Keratinocyte (primary cell): Measurements from ENCODE around the gene BUB1. TPM values are rescaled to one million over a fixed set of nuclear protein-coding genes. Genes with fewer than 3 reads are reported as not detected.

Experiments used
- DNase-seq: peaks from one replicate; pipeline ENCODE4 v3.0.0-alpha.2; 2011; ENCODE audit warnings: low read depth, missing footprints, low spot score
- FAIRE-seq: peaks from 2 replicates; lab custom pipeline; 2011; peaks lifted over from hg19 to GRCh38; lab: Jason Lieb, UNC
- H2AFZ ChIP-seq: 2 replicates; pipeline ENCODE4 v1.6.0; 2012; ENCODE audit warnings: low read length, control low read depth, inconsistent platforms; ENCODE audit not compliant: control insufficient read depth
- H3K27ac ChIP-seq: 2 replicates; pipeline ENCODE4 v1.5.1; 2011; ENCODE audit warnings: low read length; ENCODE audit not compliant: control insufficient read depth, insufficient read depth
- H3K27me3 ChIP-seq: 3 replicates; pipeline ENCODE4 v1.6.0; 2011; ENCODE audit warnings: low read length; ENCODE audit not compliant: control insufficient read depth, insufficient read depth; ENCODE audit errors: extremely low read depth
- H3K36me3 ChIP-seq, 2 experiments: 2 replicates in 1 of 2; 3 replicates in 1 of 2; pipeline ENCODE4 v1.5.1; 2011; ENCODE audit warnings: low read length in 2 of 2, mild to moderate bottlenecking in 1 of 2; ENCODE audit not compliant: control insufficient read depth in 2 of 2, insufficient read depth in 2 of 2; ENCODE audit errors: extremely low read depth in 1 of 2
- H3K4me1 ChIP-seq: 3 replicates; pipeline ENCODE4 v1.5.1; 2011; ENCODE audit warnings: low read length; ENCODE audit not compliant: control insufficient read depth, insufficient read depth; ENCODE audit errors: extremely low read depth
- H3K4me2 ChIP-seq: 3 replicates; pipeline ENCODE4 v1.6.0; 2011; ENCODE audit warnings: low read depth, low read length; ENCODE audit not compliant: control insufficient read depth, insufficient read depth; ENCODE audit errors: extremely low read depth
- H3K4me3 ChIP-seq, 3 experiments: fragments of 200-600 bp in 1 of 3; sonication (generic) in 1 of 3; 2 replicates in 2 of 3; 3 replicates in 1 of 3; pipeline ENCODE4 v1.5.1; 2011 to 2016; ENCODE audit warnings: low read length in 3 of 3, mild to moderate bottlenecking in 3 of 3, control low read depth in 2 of 3, inconsistent platforms in 1 of 3, low read depth in 1 of 3, mixed read lengths in 1 of 3, mixed run types in 1 of 3, moderate library complexity in 1 of 3; ENCODE audit not compliant: control insufficient read depth in 2 of 3, insufficient read depth in 2 of 3; ENCODE audit errors: extremely low read depth in 1 of 3
- H3K79me2 ChIP-seq: 2 replicates; pipeline ENCODE4 v1.6.0; 2012; ENCODE audit warnings: low read length; ENCODE audit not compliant: control insufficient read depth, insufficient read depth
- H3K9ac ChIP-seq: 3 replicates; pipeline ENCODE4 v1.6.0; 2011; ENCODE audit warnings: low read length; ENCODE audit not compliant: control insufficient read depth, insufficient read depth; ENCODE audit errors: extremely low read depth
- H3K9me1 ChIP-seq: 3 replicates; pipeline ENCODE4 v1.6.0; 2011; ENCODE audit warnings: low read length; ENCODE audit not compliant: control insufficient read depth, insufficient read depth; ENCODE audit errors: extremely low read depth
- H3K9me3 ChIP-seq: 2 replicates; pipeline ENCODE4 v1.5.1; 2012; ENCODE audit warnings: low read depth, low read length; ENCODE audit not compliant: control insufficient read depth
- H4K20me1 ChIP-seq: 3 replicates; pipeline ENCODE4 v1.6.0; 2011; ENCODE audit warnings: low read length; ENCODE audit not compliant: control insufficient read depth, insufficient read depth; ENCODE audit errors: extremely low read depth
- CTCF ChIP-seq, 3 experiments: IDR thresholded peaks in 1 of 3; conservative IDR thresholded peaks in 1 of 3; optimal IDR thresholded peaks in 1 of 3; 2 replicates in 2 of 3; 3 replicates in 1 of 3; pipeline versions ENCODE3 to v1.5.1; 2011; ENCODE audit warnings: low read length in 3 of 3, mild to moderate bottlenecking in 3 of 3, moderate library complexity in 2 of 3, control low read depth in 1 of 3, inconsistent platforms in 1 of 3; ENCODE audit not compliant: insufficient read depth in 2 of 3; ENCODE audit errors: extremely low read depth in 1 of 3
- EZH2 ChIP-seq: IDR thresholded peaks from one replicate; pipeline ENCODE4 v1.6.1; 2012; ENCODE audit warnings: inconsistent platforms, mild to moderate bottlenecking, low read length, moderate library complexity
- dilution Hi-C: fragments of 300-500 bp; cut with MboI; formaldehyde crosslinking; loops from one replicate; pipeline ENCODE4 v1.7.0; 2020; ENCODE audit warnings: low sequenced_read_pairs; ENCODE audit not compliant: extremely low pct_ligation_motif_present
- polyA plus RNA-seq, 5 experiments: library from polyadenylated mRNA; depleted of rRNA in 3 of 5; stranded (reverse) in 3 of 5; stranded (forward) in 1 of 5; unstranded in 1 of 5; fragments of >200 nt; gene quantifications; 1 replicate in 1 of 5; 2 replicates in 3 of 5; 3 replicates in 1 of 5; pipeline versions ENCODE4 v1.2.1 to v1.2.3, GENCODE V29; 2011 to 2012; ENCODE audit warnings: missing spikeins in 2 of 5, low read depth in 1 of 5, low replicate concordance in 1 of 5

BUB1 gene
- polyA plus RNA-seq, 1 donor (not counting 4 experiments of a cell fraction or from before 2014, with no cell fraction given) = 24.7 TPM

GRCh38 chr2:110647777-110648176, 30.1 kb downstream of the BUB1 start:
- Histone ChIP-seq H2AFZ (no peak overlapping the region), H3K9me1 (no peaks in the 10 kb centered on the region), H4K20me1 (no peaks in the 10 kb centered on the region), H3K36me3 (peaks cover 3 to 20% of the 10 kb centered on the region in 2 experiments), H3K4me1 (no peaks in the 10 kb centered on the region), H3K4me3 (no peak overlapping the region), H3K27me3 (no peaks in the 10 kb centered on the region), H3K27ac (no peak overlapping the region), H3K9ac (no peak overlapping the region), H3K4me2 (no peak overlapping the region), H3K9me3 (no peaks in the 10 kb centered on the region), H3K79me2 (no peaks in the 10 kb centered on the region)
- DNase-seq (no peak), FAIRE-seq (no peak)
- no peak for TF ChIP-seq CTCF (optimal IDR thresholded peaks at IDR 0.05 in 1 of 3, IDR thresholded peaks at IDR 0.05 in 1 of 3, conservative IDR thresholded peaks at IDR 0.05 in 1 of 3; ENCODE audit: extremely low read depth in 1 of 3, insufficient read depth in 2 of 3, low read length in 3 of 3)
- TF ChIP-seq EZH2 = no peak
- dilution Hi-C loops = no loop called here

GRCh38 chr2:110645616-110646015, 32.2 kb downstream of the BUB1 start:
- H3K27ac ChIP-seq = no peak overlapping the region
- H3K9ac ChIP-seq = no peak overlapping the region
- peak; percentile 39 for FAIRE-seq
- TF ChIP-seq CTCF (optimal IDR thresholded peaks at IDR 0.05 in 1 of 3, IDR thresholded peaks at IDR 0.05 in 1 of 3, conservative IDR thresholded peaks at IDR 0.05 in 1 of 3; ENCODE audit: extremely low read depth in 1 of 3, insufficient read depth in 2 of 3, low read length in 3 of 3) = no peak
- TF ChIP-seq EZH2 = no peak
- no peaks in the 10 kb centered on the region for H3K27me3 ChIP-seq
- H3K36me3 ChIP-seq = peaks cover 3 to 28% of the 10 kb centered on the region in 2 experiments
- H3K9me3 ChIP-seq = no peaks in the 10 kb centered on the region
- no peak overlapping the region for H2AFZ ChIP-seq
- H3K4me3 ChIP-seq = no peak overlapping the region
- no peaks in the 10 kb centered on the region for H4K20me1 ChIP-seq
- no peak for DNase-seq
- H3K9me1 ChIP-seq = no peaks in the 10 kb centered on the region
- dilution Hi-C loops = no loop called here
- no peaks in the 10 kb centered on the region for H3K4me1 ChIP-seq
- H3K79me2 ChIP-seq = no peaks in the 10 kb centered on the region
- no peak overlapping the region for H3K4me2 ChIP-seq
